ENCODE results near the gene RNF2. TPM values are rescaled to one million over a fixed set of nuclear protein-coding genes. Genes with fewer than 3 reads are reported as not detected.

The RNF2 gene
- total RNA-seq, 1 donor from 2014 or later: 44.0 TPM

GRCh38 chr1:185015631-185016030, 29.7 kb upstream of the RNF2 start:
- no peak for DNase-seq (ENCODE audit: low read depth, low spot score)
- Mint-ChIP-seq H3K4me1 (peaks cover 4% of the 10 kb centered on the region), H3K27ac (ENCODE audit: unreplicated experiment) (no peak overlapping the region), H3K36me3 (ENCODE audit: low read depth) (no peaks in the 10 kb centered on the region), H3K27me3 (ENCODE audit: low read depth) (peaks cover 5% of the 10 kb centered on the region), H3K9me3 (no peaks in the 10 kb centered on the region), H3K4me3 (no peak overlapping the region)
- TF ChIP-seq CTCF (conservative IDR thresholded peaks at IDR 0.05): no peak

GRCh38 chr1:185016880-185017279, 28.5 kb upstream of the RNF2 start:
- Mint-ChIP-seq H3K4me3 (no peak overlapping the region), H3K27ac (ENCODE audit: unreplicated experiment) (no peak overlapping the region)

GRCh38 chr1:185017338-185017737, 28.0 kb upstream of the RNF2 start:
- Mint-ChIP-seq H3K36me3 (ENCODE audit: low read depth) (no peaks in the 10 kb centered on the region), H3K27me3 (ENCODE audit: low read depth) (no peaks in the 10 kb centered on the region), H3K9me3 (peaks cover 3% of the 10 kb centered on the region), H3K27ac (ENCODE audit: unreplicated experiment) (no peak overlapping the region), H3K4me1 (peaks cover 4% of the 10 kb centered on the region), H3K4me3 (no peak overlapping the region)
- no peak for TF ChIP-seq CTCF (conservative IDR thresholded peaks at IDR 0.05)
- DNase-seq (ENCODE audit: low read depth, low spot score): no peak

More at GRCh38 chr1:185016880-185017279, 28.5 kb upstream of the RNF2 start:
- H3K27me3 Mint-ChIP-seq (ENCODE audit: low read depth): no peaks in the 10 kb centered on the region
- peaks cover 3% of the 10 kb centered on the region for H3K9me3 Mint-ChIP-seq
- peaks cover 4% of the 10 kb centered on the region for H3K4me1 Mint-ChIP-seq
- H3K36me3 Mint-ChIP-seq (ENCODE audit: low read depth): no peaks in the 10 kb centered on the region
- TF ChIP-seq CTCF (conservative IDR thresholded peaks at IDR 0.05): no peak
- DNase-seq (ENCODE audit: low read depth, low spot score): no peak

GRCh38 chr1:185017966-185018365, 27.4 kb upstream of the RNF2 start:
- no peak for TF ChIP-seq CTCF (conservative IDR thresholded peaks at IDR 0.05)
- Mint-ChIP-seq H3K4me1 (peaks cover 4% of the 10 kb centered on the region), H3K27ac (ENCODE audit: unreplicated experiment) (no peak overlapping the region), H3K36me3 (ENCODE audit: low read depth) (no peaks in the 10 kb centered on the region), H3K9me3 (peaks cover 3% of the 10 kb centered on the region), H3K27me3 (ENCODE audit: low read depth) (no peaks in the 10 kb centered on the region), H3K4me3 (no peak overlapping the region)
- DNase-seq (ENCODE audit: low read depth, low spot score): no peak

GRCh38 chr1:185027252-185027882, 18.0 kb upstream of the RNF2 start:
- DNase-seq (ENCODE audit: low read depth, low spot score): no peak
- no peak overlapping the region for H3K4me3 Mint-ChIP-seq
- no peaks in the 10 kb centered on the region for H3K4me1 Mint-ChIP-seq
- no peak for TF ChIP-seq CTCF (conservative IDR thresholded peaks at IDR 0.05)
- H3K9me3 Mint-ChIP-seq: peaks cover 27% of the 10 kb centered on the region
- H3K27me3 Mint-ChIP-seq (ENCODE audit: low read depth): peaks cover 9% of the 10 kb centered on the region
- no peak overlapping the region for H3K27ac Mint-ChIP-seq (ENCODE audit: unreplicated experiment)
- peaks cover 21% of the 10 kb centered on the region for H3K36me3 Mint-ChIP-seq (ENCODE audit: low read depth)
